ENCODE data around the gene CDH23. TPM values are rescaled to one million over a fixed set of nuclear protein-coding genes. Genes with fewer than 3 reads are reported as not detected.

Gene CDH23
- total RNA-seq, 1 donor from 2014 or later, result 0.29 TPM

GRCh38 chr10:71480662-71481061, 83.9 kb downstream of the CDH23 start:
- DNase-seq (no peak), ATAC-seq (ENCODE audit: low read depth) (no peak)
- no peaks in the 10 kb centered on the region for H3K36me3 Mint-ChIP-seq (ENCODE audit: low read depth)
- H3K4me1 Mint-ChIP-seq, result peaks cover 8% of the 10 kb centered on the region
- no peaks in the 10 kb centered on the region for H3K9me3 Mint-ChIP-seq
- POLR2A ChIA-PET, result no interaction called here
- intact Hi-C loops (cut with micrococcal nuclease), result no loop called here
- no peak for TF ChIP-seq CTCF (IDR thresholded peaks at IDR 0.05)
- peaks cover 5% of the 10 kb centered on the region for H3K27me3 Mint-ChIP-seq
- CTCF ChIA-PET, result no interaction called here
- H3K27ac Mint-ChIP-seq, result no peak overlapping the region
- no peak overlapping the region for H3K4me3 Mint-ChIP-seq

DNA sequence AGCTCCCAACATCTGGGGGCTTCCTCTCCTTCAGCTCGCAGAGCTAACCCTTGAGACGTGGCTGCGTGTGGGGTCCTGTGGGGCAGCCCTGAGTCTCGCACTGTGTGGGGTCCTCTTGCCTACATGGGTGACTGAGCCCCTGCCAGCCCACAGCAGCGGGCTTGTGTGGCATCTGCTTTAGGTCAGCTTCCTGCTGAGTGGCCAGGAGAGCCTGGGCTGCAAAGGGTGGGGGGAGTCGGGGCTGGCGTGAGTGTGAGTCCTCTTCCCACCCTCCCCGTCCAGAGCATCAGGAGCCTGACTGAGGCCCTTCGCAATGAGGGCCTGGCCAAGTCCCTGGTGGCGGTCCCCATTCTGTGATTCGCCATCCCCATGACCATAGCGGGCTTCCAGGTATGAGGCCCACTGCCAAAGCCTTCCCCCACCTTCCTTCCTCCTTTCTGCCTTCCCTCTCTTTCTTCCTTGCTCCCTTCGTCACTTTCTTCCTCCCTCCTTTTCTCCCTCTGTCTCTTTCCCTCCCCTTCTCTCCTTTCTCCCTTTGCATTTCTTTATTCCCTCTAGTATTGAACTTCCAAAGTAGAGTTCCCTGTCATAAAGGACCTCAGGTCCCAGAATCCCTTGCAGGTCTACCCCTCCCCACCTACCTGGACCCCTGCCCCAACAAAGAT, 85.2 kb downstream of the CDH23 start:
- intact Hi-C loops (cut with micrococcal nuclease), result no loop called here
- Mint-ChIP-seq H3K4me3 (no peak overlapping the region), H3K9me3 (no peaks in the 10 kb centered on the region), H3K27me3 (peaks cover 5% of the 10 kb centered on the region), H3K36me3 (ENCODE audit: low read depth) (no peaks in the 10 kb centered on the region), H3K27ac (no peak overlapping the region), H3K4me1 (no peaks in the 10 kb centered on the region)
- ATAC-seq (ENCODE audit: low read depth) (no peak), DNase-seq (no peak)
- ChIA-PET CTCF (no interaction called here), POLR2A (no interaction called here)
- TF ChIP-seq CTCF (IDR thresholded peaks at IDR 0.05), result no peak

DNA sequence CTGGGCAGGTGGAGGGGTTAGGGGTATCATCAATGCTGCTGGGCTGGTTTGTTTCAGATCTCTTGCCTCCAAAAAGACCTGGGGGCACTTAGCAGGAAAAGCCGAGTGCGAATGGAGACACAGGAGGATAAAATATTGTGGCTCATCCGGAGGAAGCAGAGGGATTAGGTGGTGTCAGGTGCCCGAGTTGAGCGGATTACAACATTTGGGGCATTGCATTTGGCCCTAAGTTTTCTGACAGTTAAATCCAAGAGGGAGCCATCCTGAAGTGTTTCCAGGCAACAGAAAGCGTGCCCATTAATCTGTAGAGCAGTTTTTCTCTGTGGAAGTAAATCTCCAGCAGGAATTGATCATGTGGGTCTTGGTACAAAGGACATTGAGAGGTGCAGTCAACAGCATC, 85.9 kb downstream of the CDH23 start:
- Mint-ChIP-seq H3K9me3 (no peaks in the 10 kb centered on the region), H3K27me3 (peaks cover 5% of the 10 kb centered on the region), H3K4me1 (no peaks in the 10 kb centered on the region), H3K27ac (no peak overlapping the region), H3K36me3 (ENCODE audit: low read depth) (no peaks in the 10 kb centered on the region), H3K4me3 (no peak overlapping the region)
- CTCF ChIA-PET, result no interaction called here
- ATAC-seq (ENCODE audit: low read depth) (no peak), DNase-seq (no peak)
- POLR2A ChIA-PET, result no interaction called here
- no peak for TF ChIP-seq CTCF (IDR thresholded peaks at IDR 0.05)
- intact Hi-C loops (cut with micrococcal nuclease), result no loop called here

DNA sequence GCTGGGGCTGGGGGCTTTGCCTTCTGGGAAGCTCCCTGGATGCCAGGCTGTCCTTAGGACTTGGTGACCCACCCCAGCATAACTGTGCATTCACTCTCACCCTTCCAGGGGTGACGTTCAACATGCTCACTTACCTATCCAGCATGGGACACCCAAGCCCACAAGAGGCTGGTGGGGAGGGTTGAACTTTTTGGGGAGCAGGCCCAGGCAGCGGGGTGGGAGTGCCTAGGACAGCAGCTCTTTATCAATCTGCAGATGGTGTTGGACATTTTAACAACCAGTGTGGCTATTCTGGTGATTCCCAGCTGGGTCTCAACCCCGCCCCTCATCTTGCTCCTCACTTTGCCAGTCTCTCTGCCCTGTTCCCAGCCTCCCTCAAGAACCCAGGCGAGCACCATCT, 86.4 kb downstream of the CDH23 start:
- Mint-ChIP-seq H3K4me1 (no peaks in the 10 kb centered on the region), H3K4me3 (no peak overlapping the region), H3K9me3 (no peaks in the 10 kb centered on the region), H3K27me3 (peaks cover 5% of the 10 kb centered on the region), H3K36me3 (ENCODE audit: low read depth) (no peaks in the 10 kb centered on the region), H3K27ac (no peak overlapping the region)
- CTCF ChIA-PET, result no interaction called here
- POLR2A ChIA-PET, result interaction anchor here (0.9 kb wide), 1 partner anchor 13 kb away, joined by 8 read pairs; no protein-coding TSS in a partner anchor
- no peak for ATAC-seq (ENCODE audit: low read depth)
- no peak for TF ChIP-seq CTCF (IDR thresholded peaks at IDR 0.05)
- intact Hi-C loops (cut with micrococcal nuclease), result no loop called here
- no peak for DNase-seq

- intact Hi-C loops (cut with micrococcal nuclease), result no loop called here
- ChIA-PET CTCF (no interaction called here), POLR2A (interaction anchor here (0.9 kb wide), 1 partner anchor 12 kb away, joined by 8 read pairs; no protein-coding TSS in a partner anchor)
- H3K27me3 Mint-ChIP-seq, result peaks cover 5% of the 10 kb centered on the region
- TF ChIP-seq CTCF (IDR thresholded peaks at IDR 0.05), result no peak
- no peak overlapping the region for H3K4me3 Mint-ChIP-seq
- ATAC-seq (ENCODE audit: low read depth) (no peak), DNase-seq (no peak)
- no peak overlapping the region for H3K27ac Mint-ChIP-seq
- no peaks in the 10 kb centered on the region for H3K4me1 Mint-ChIP-seq
- H3K36me3 Mint-ChIP-seq (ENCODE audit: low read depth), result peaks cover under 1% of the 10 kb centered on the region
- peaks cover 9% of the 10 kb centered on the region for H3K9me3 Mint-ChIP-seq
Measured at GRCh38 chr10:71483885-71484751, 87.4 kb downstream of the CDH23 start.

Measured in activated B cell treated with CpG ODN at 0.5 μM for 24 hours (primary cell).